Colon (tissue), 2 donors: Measurements from ENCODE around the gene LAMA5.

Source experiments
- FAIRE-seq: peaks from 2 replicates; lab custom pipeline; 2012; peaks lifted over from hg19 to GRCh38; lab: Jason Lieb, UNC
- donor health status: control.
- donor health status: control.

Gene LAMA5

DNA sequence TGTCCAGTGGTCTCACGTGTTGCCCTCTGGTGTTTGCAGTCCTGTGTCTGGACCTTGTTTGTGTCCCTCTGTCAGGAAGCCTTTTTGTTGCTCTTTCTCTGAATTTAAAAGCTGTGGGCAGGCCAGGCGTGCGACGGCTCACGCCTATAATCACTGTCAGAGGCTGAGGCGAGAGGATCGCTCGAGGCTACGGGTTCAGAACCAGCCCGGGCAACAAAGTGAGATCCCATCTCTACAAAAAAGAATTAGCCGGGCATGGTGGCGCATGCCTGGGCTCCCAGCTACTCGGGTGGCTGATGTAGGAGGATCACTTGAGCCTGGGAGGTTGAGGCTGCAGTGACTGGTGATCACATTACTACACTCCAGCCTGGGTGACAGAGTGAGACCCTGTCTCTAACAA lies 100.3 kb downstream of the LAMA5 start:
- no peak for FAIRE-seq

DNA sequence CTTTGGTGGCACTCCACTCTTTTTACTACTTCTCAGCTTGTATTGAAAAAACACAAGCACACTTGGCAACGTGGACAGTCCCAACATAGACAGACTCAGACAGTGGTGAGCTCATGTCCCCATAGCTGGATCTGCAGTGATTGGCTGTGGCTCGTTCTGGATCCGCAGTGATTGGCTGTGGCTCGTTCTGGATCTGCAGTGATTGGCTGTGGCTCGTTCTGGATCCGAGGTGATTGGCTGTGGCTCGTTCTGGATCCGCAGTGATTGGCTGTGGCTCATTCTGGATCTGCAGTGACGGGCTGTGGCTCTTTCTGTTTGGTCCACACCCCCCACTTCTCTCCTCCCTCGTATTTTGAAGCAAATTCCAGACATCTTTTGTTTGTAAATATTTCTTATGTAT lies 100.8 kb downstream of the LAMA5 start:
- no peak for FAIRE-seq

DNA sequence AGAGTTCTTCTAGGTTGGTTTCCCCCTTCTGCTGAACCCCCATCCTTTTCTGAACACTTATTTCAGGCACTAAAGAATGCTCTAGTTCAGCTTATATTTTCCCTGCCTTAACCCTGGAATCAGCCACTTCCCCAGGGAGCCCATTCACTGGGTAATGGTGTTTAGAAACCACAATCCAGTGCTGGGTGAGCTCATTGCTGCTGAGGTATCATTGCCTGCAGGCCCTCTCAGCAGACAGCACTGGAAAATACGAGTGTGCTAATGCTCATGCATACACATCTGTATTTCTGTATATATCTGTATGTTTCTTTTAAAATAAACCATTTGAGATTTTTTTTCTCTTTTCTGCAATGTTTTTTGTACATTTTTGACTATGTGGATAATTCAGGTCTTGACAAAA lies 101.7 kb downstream of the LAMA5 start:
- no peak for FAIRE-seq

DNA sequence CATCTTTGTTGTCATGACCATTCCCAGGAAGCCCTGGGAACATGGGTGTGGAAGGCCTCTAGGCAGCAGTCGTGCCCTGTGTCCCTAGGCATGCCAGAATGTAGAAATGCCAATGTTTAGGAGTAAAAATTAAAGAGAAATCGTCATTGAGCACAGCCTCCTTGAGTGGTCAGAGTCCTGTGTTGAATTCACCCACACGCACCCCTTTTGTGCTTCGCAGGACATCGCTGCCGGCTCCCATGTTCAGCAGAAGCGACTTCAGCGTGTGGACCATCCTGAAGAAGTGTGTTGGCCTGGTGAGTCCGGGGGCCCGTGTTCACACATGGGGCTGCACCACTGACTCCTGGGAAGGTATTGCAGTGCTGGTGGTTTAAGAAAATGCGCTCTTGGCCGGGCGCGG lies 103.7 kb downstream of the LAMA5 start:
- FAIRE-seq: no peak

DNA sequence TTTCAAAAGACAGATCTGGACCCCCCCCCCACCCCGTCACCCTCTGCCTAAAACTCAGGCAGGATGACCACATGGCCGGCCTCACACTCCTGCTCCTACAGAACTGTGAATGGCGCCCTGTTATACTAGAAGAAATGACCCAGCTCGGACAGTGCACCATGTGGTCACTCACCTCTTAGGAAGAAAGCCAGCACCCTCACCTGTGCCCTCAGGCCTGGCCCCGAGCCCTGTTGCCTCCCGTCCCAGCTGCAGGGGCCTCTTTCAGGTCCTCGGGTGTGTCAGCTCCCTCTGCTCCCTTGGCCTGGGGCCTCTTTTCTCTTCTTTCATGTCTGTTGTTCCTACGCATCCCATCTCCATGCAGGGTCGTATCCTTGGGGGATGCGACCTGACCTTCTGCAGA lies 105.0 kb downstream of the LAMA5 start:
- no peak for FAIRE-seq

DNA sequence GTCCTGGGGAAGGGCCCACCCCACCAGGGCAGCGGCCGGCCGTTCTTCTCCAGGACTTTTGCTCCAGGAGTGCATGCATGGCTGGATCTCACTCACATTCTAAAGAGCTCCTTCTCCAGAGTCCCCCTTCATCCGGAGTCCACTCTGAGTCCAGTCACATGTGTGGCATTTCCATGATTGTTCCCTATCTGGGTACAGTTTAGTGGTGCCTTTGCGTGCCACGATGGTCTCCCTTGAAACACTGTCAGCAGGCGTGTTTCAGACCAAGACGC lies 107.9 kb downstream of the LAMA5 start:
- FAIRE-seq: no peak
